ENCODE measurements around the gene TH. TPM values are rescaled to one million over a fixed set of nuclear protein-coding genes. Genes with fewer than 3 reads are reported as not detected.

Gene TH
- total and polyA plus RNA-seq, 9 of the 15 experiments (the other 6 are each of a cell fraction or from before 2014, with no cell fraction given): not detected

GRCh38 chr11:2135018-2135569, 36.5 kb downstream of the TH start:
- Histone ChIP-seq H3K9ac (ENCODE audit: insufficient read depth in 1 of 2, low read depth in 2 of 2, low read length in 2 of 2) (no peak overlapping the region), H3K9me3 (replicated peaks; ENCODE audit: control insufficient read depth, insufficient read depth, low read depth, low read length) (0 out of 2 replicates have a peak, but pooled peaks cover 3% of the 10 kb centered on the region), H3K9me1 (ENCODE audit: control insufficient read depth, insufficient read depth, low read length) (no peaks in the 10 kb centered on the region), H3K4me3 (no peak overlapping the region), H3K27ac (ENCODE audit: extremely low read depth, low read depth, low read length) (no peak overlapping the region), H3K4me1 (replicated peaks in 1 of 2; ENCODE audit: control insufficient read depth in 2 of 2, insufficient read depth in 2 of 2, low read length in 2 of 2) (peaks cover 0 to 30% of the 10 kb centered on the region in 2 experiments; a peak in 2 of 5 replicates), H2AFZ (ENCODE audit: low read depth, low read length) (no peak overlapping the region), H3K27me3 (ENCODE audit: control insufficient read depth in 2 of 2, insufficient read depth in 2 of 2, low read length in 2 of 2) (peaks cover 11 to 56% of the 10 kb centered on the region in 2 experiments; a peak in 3 of 5 replicates), H4K20me1 (replicated peaks; ENCODE audit: control insufficient read depth, insufficient read depth, low read length) (no peaks in the 10 kb centered on the region), H3K4me2 (ENCODE audit: insufficient read depth, low read length) (no peak overlapping the region), H3K36me3 (ENCODE audit: control insufficient read depth, insufficient read depth, low read length) (no peaks in the 10 kb centered on the region), H3K79me2 (ENCODE audit: control insufficient read depth, insufficient read depth, low read length) (no peaks in the 10 kb centered on the region)
- CTCF ChIA-PET (ENCODE audit: low intra/inter-chr PET ratio): no interaction called here
- BruUV-seq (replicated peaks): no TSS peak
- in situ Hi-C loops (cut with MboI) (no loop called here), intact Hi-C loops (cut with micrococcal nuclease) (no loop called here)
- FAIRE-seq (no peak), ATAC-seq (no peak), DNase-seq (ENCODE audit: extremely low read depth in 1 of 4, low spot score in 3 of 4) (no peak)
- 7% methylated on average over 19 of the region's 26 CpGs for WGBS (ENCODE audit: insufficient coverage, low coverage, missing lambda C conversion rate)
- POLR2A ChIA-PET: no interaction called here
- no peak for TF ChIP-seq ELF4 (CRISPR knock-in tag; IDR thresholded peaks at IDR 0.05)
- no peak for TF ChIP-seq MCM3 (IDR thresholded peaks at IDR 0.05)
- TF ChIP-seq ZNF668 (CRISPR knock-in tag; IDR thresholded peaks at IDR 0.05): no peak
- no peak for TF ChIP-seq KLF10 (CRISPR knock-in tag; IDR thresholded peaks at IDR 0.05)
- no peak for TF ChIP-seq TCFL5 (CRISPR knock-in tag; conservative IDR thresholded peaks at IDR 0.05)
- no peak for TF ChIP-seq ZSCAN29 (IDR thresholded peaks at IDR 0.05)
- TF ChIP-seq ZNF830 (CRISPR knock-in tag; IDR thresholded peaks at IDR 0.05): no peak
- TF ChIP-seq EWSR1 (IDR thresholded peaks at IDR 0.05; ENCODE audit: borderline replicate concordance, low read depth, partially characterized antibody): no peak
- no peak for TF ChIP-seq FUS (optimal IDR thresholded peaks at IDR 0.05; ENCODE audit: low read depth, low read length)
- TF ChIP-seq BRF1 (IDR thresholded peaks at IDR 0.05; ENCODE audit: borderline replicate concordance, extremely low read depth, insufficient read length): no peak
- TF ChIP-seq HINFP (tag; conservative IDR thresholded peaks at IDR 0.05; ENCODE audit: low read depth): no peak
- no peak for TF ChIP-seq DIDO1 (tag; IDR thresholded peaks at IDR 0.05; ENCODE audit: low read depth)
- no peak for TF ChIP-seq CHD1 (IDR thresholded peaks at IDR 0.05; ENCODE audit: low read length)
- no peak for TF ChIP-seq MED1 (CRISPR knock-in tag; IDR thresholded peaks at IDR 0.05; ENCODE audit: borderline replicate concordance)
- TF ChIP-seq HDAC3 (IDR thresholded peaks at IDR 0.05; ENCODE audit: borderline replicate concordance, partially characterized antibody): no peak

Measured in K562 (cell line).